Measurements from ENCODE around the gene DNAJC1.
"Not testable (repeated sequence)": the region's sequence is repeated elsewhere in the genome, so short reads cannot be mapped to it uniquely, and the experiment has no call there.

DNAJC1 gene

DNA sequence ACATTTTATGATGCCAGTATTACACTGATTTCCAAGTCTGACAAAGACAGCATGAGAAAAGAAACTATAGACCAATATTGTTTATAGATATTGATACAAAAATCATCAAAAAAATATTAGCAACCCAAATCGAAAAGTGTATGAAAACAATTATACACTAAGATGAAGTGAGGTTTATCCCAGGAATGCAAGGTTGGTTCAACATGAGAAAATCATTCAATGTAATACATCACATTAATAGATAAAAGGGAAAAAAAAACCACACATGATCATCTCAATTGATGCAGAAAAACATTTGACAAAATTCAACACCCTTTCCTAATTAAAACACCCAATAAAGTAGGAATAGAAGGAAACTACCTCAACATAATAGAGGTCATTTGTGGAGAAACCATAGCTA is 153.9 kb downstream of the DNAJC1 start:
- no peak overlapping the region for H2AK5ac ChIP-seq (ENCODE audit: low read length)

GRCh38 chr10:21843645-21844044 is 159.9 kb downstream of the DNAJC1 start:
- H3K4ac ChIP-seq (ENCODE audit: low read depth, low read length), result no peak overlapping the region
- H4K91ac ChIP-seq (ENCODE audit: low read depth, low read length), result no peak overlapping the region
- no peak overlapping the region for H2BK120ac ChIP-seq (ENCODE audit: insufficient read depth, low read length, poor library complexity)
- H4K12ac ChIP-seq (ENCODE audit: low read depth, low read length), result no peak overlapping the region
- H3K4me2 ChIP-seq (ENCODE audit: low read length), result no peak overlapping the region
- H3K27me3 ChIP-seq (ENCODE audit: insufficient read depth, low read length), result no peaks in the 10 kb centered on the region
- H2AK5ac ChIP-seq (ENCODE audit: low read length), result no peak overlapping the region
- no peak overlapping the region for H3K23ac ChIP-seq (ENCODE audit: low read length)
- WGBS (ENCODE audit: extremely low coverage, insufficient coverage, insufficient read length), result no CpG with 5 or more reads among the region's 1 CpG
- H3K27ac ChIP-seq (ENCODE audit: low read depth, low read length), result no peak overlapping the region
- H3K36me3 ChIP-seq (ENCODE audit: control insufficient read depth in 1 of 2, insufficient read depth in 2 of 2, low read length in 2 of 2), result no peaks in the 10 kb centered on the region
- H3K18ac ChIP-seq (ENCODE audit: low read length), result no peak overlapping the region
- no peak overlapping the region for H4K8ac ChIP-seq (ENCODE audit: low read depth, low read length)
- H2BK5ac ChIP-seq (ENCODE audit: low read depth, low read length, poor library complexity), result no peak overlapping the region
- H3K9ac ChIP-seq (ENCODE audit: low read length), result no peak overlapping the region
- no peaks in the 10 kb centered on the region for H3K79me1 ChIP-seq (ENCODE audit: low read length)
- H2AFZ ChIP-seq (ENCODE audit: insufficient read depth, low read length, poor library complexity), result no peak overlapping the region
- no peaks in the 10 kb centered on the region for H3K79me2 ChIP-seq (ENCODE audit: control insufficient read depth, insufficient read depth, low read length, poor library complexity)
- DNase-seq, result no peak
- no peak overlapping the region for H3K14ac ChIP-seq (ENCODE audit: low read length)
- no peak overlapping the region for H2BK12ac ChIP-seq (ENCODE audit: low read length)
- no peaks in the 10 kb centered on the region for H3K9me3 ChIP-seq (ENCODE audit: insufficient read depth, low read depth, low read length)
- H3K4me3 ChIP-seq (ENCODE audit: low read depth, low read length), result no peak overlapping the region
- H3K4me1 ChIP-seq (ENCODE audit: control insufficient read depth in 1 of 2, insufficient read depth in 2 of 2, low read length in 2 of 2), result no peaks in the 10 kb centered on the region

More for the DNA sequence above, 153.9 kb downstream of the DNAJC1 start:
- no peak overlapping the region for H2BK5ac ChIP-seq (ENCODE audit: low read depth, low read length, poor library complexity)
- H3K23ac ChIP-seq (ENCODE audit: low read length), result no peak overlapping the region
- no peak overlapping the region for H2BK12ac ChIP-seq (ENCODE audit: low read length)
- WGBS (ENCODE audit: extremely low coverage, insufficient coverage, insufficient read length), result no CpG with 5 or more reads among the region's 1 CpG
- no peaks in the 10 kb centered on the region for H3K27me3 ChIP-seq (ENCODE audit: insufficient read depth, low read length)
- no peak overlapping the region for H2AFZ ChIP-seq (ENCODE audit: insufficient read depth, low read length, poor library complexity)
- H3K79me2 ChIP-seq (ENCODE audit: control insufficient read depth, insufficient read depth, low read length, poor library complexity), result no peaks in the 10 kb centered on the region
- H2BK120ac ChIP-seq (ENCODE audit: insufficient read depth, low read length, poor library complexity), result no peak overlapping the region
- H3K4me3 ChIP-seq (ENCODE audit: low read depth, low read length), result no peak overlapping the region
- H3K4me1 ChIP-seq (ENCODE audit: control insufficient read depth in 1 of 2, insufficient read depth in 2 of 2, low read length in 2 of 2), result no peaks in the 10 kb centered on the region
- no peak overlapping the region for H4K12ac ChIP-seq (ENCODE audit: low read depth, low read length)
- no peaks in the 10 kb centered on the region for H3K9me3 ChIP-seq (ENCODE audit: insufficient read depth, low read depth, low read length)
- H3K18ac ChIP-seq (ENCODE audit: low read length), result no peak overlapping the region
- H3K36me3 ChIP-seq (ENCODE audit: control insufficient read depth in 1 of 2, insufficient read depth in 2 of 2, low read length in 2 of 2), result no peaks in the 10 kb centered on the region
- no peak for DNase-seq
- H4K8ac ChIP-seq (ENCODE audit: low read depth, low read length), result no peak overlapping the region
- no peak overlapping the region for H3K27ac ChIP-seq (ENCODE audit: low read depth, low read length)
- H3K79me1 ChIP-seq (ENCODE audit: low read length), result no peaks in the 10 kb centered on the region
- no peak overlapping the region for H3K4me2 ChIP-seq (ENCODE audit: low read length)
- H4K91ac ChIP-seq (ENCODE audit: low read depth, low read length), result no peak overlapping the region
- H3K9ac ChIP-seq (ENCODE audit: low read length), result no peak overlapping the region
- no peak overlapping the region for H3K4ac ChIP-seq (ENCODE audit: low read depth, low read length)
- no peak overlapping the region for H3K14ac ChIP-seq (ENCODE audit: low read length)

- not testable (repeated sequence) for DNase-seq; H4K8ac ChIP-seq (ENCODE audit: low read depth, low read length); H2BK12ac ChIP-seq (ENCODE audit: low read length); H3K23ac ChIP-seq (ENCODE audit: low read length); H3K79me2 ChIP-seq (ENCODE audit: control insufficient read depth, insufficient read depth, low read length, poor library complexity); H2AFZ ChIP-seq (ENCODE audit: insufficient read depth, low read length, poor library complexity); H3K27ac ChIP-seq (ENCODE audit: low read depth, low read length); H2AK5ac ChIP-seq (ENCODE audit: low read length); H3K14ac ChIP-seq (ENCODE audit: low read length); H2BK5ac ChIP-seq (ENCODE audit: low read depth, low read length, poor library complexity); H3K4ac ChIP-seq (ENCODE audit: low read depth, low read length); H3K4me2 ChIP-seq (ENCODE audit: low read length); H3K4me3 ChIP-seq (ENCODE audit: low read depth, low read length); H4K91ac ChIP-seq (ENCODE audit: low read depth, low read length); H3K4me1 ChIP-seq (ENCODE audit: control insufficient read depth in 1 of 2, insufficient read depth in 2 of 2, low read length in 2 of 2); H3K36me3 ChIP-seq (ENCODE audit: control insufficient read depth in 1 of 2, insufficient read depth in 2 of 2, low read length in 2 of 2); H3K27me3 ChIP-seq (ENCODE audit: insufficient read depth, low read length); H4K12ac ChIP-seq (ENCODE audit: low read depth, low read length); H3K9me3 ChIP-seq (ENCODE audit: insufficient read depth, low read depth, low read length); H3K79me1 ChIP-seq (ENCODE audit: low read length); H2BK120ac ChIP-seq (ENCODE audit: insufficient read depth, low read length, poor library complexity); H3K18ac ChIP-seq (ENCODE audit: low read length); H3K9ac ChIP-seq (ENCODE audit: low read length)
- WGBS (ENCODE audit: extremely low coverage, insufficient coverage, insufficient read length), result no CpG with 5 or more reads among the region's 2 CpGs
Measured at GRCh38 chr10:21841273-21841672, 162.3 kb downstream of the DNAJC1 start.

DNA sequence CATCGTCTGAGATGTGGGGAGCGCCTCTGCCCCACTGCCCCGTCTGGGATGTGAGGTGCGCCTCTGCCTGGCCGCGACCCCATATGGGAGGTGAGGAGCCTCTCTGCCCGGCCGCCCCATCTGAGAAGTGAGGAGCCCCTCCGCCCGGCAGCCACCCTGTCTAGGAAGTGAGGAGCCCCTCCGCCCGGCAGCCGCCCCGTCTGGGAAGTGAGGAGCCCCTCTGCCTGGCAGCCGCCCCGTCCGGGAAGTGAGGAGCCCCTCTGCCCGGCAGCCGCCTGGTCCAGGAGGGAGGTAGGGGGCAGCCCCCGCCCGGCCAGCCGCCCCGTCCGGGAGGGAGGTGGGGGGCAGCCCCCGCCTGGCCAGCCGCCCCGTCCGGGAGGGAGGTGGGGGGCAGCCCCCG is 166.0 kb downstream of the DNAJC1 start:
- not testable (repeated sequence) for DNase-seq; H3K14ac ChIP-seq (ENCODE audit: low read length); H4K12ac ChIP-seq (ENCODE audit: low read depth, low read length); H3K4me1 ChIP-seq (ENCODE audit: control insufficient read depth in 1 of 2, insufficient read depth in 2 of 2, low read length in 2 of 2); H2BK12ac ChIP-seq (ENCODE audit: low read length); H3K9ac ChIP-seq (ENCODE audit: low read length); H3K27me3 ChIP-seq (ENCODE audit: insufficient read depth, low read length); H3K4ac ChIP-seq (ENCODE audit: low read depth, low read length); H2AK5ac ChIP-seq (ENCODE audit: low read length); H4K8ac ChIP-seq (ENCODE audit: low read depth, low read length); H4K91ac ChIP-seq (ENCODE audit: low read depth, low read length); H3K27ac ChIP-seq (ENCODE audit: low read depth, low read length); H2BK5ac ChIP-seq (ENCODE audit: low read depth, low read length, poor library complexity); H3K18ac ChIP-seq (ENCODE audit: low read length); H3K4me2 ChIP-seq (ENCODE audit: low read length); H3K79me1 ChIP-seq (ENCODE audit: low read length); H3K4me3 ChIP-seq (ENCODE audit: low read depth, low read length); H3K79me2 ChIP-seq (ENCODE audit: control insufficient read depth, insufficient read depth, low read length, poor library complexity); H2AFZ ChIP-seq (ENCODE audit: insufficient read depth, low read length, poor library complexity); H3K23ac ChIP-seq (ENCODE audit: low read length); H2BK120ac ChIP-seq (ENCODE audit: insufficient read depth, low read length, poor library complexity)
- no CpG with 5 or more reads among the region's 29 CpGs for WGBS (ENCODE audit: extremely low coverage, insufficient coverage, insufficient read length)
- H3K36me3 ChIP-seq (ENCODE audit: control insufficient read depth in 1 of 2, insufficient read depth in 2 of 2, low read length in 2 of 2), result peaks cover 16 to 19% of the 10 kb centered on the region in 2 experiments
- H3K9me3 ChIP-seq (ENCODE audit: insufficient read depth, low read depth, low read length), result peaks cover 16% of the 10 kb centered on the region
